Loucy (cell line): ENCODE measurements around the gene MLF2.

Experiments used
- CTCF ChIP-seq: fragments of 200-600 bp; sonication (generic); conservative IDR thresholded peaks from 2 replicates; pipeline ENCODE4 v1.5.1; 2014; ENCODE audit warnings: mild to moderate bottlenecking, antibody characterized with exemption, low read length
- EZH2phosphoT487 ChIP-seq: fragments of 200-600 bp; IDR thresholded peaks from 2 replicates; pipeline ENCODE4 v1.6.1; 2018; ENCODE audit warnings: antibody characterized with exemption, mild to moderate bottlenecking, moderate library complexity, borderline replicate concordance

GRCh38 chr12:6767353-6768319, 14.7 kb upstream of the MLF2 start:
- no peak for TF ChIP-seq CTCF
- TF ChIP-seq EZH2phosphoT487 = no peak
